ENCODE results near the gene MAGI2.

GRCh38 chr7:78752554-78752953 lies 700.9 kb downstream of the MAGI2 start:
- no peak for TF ChIP-seq CTCF (CRISPR knock-in tag; IDR thresholded peaks at IDR 0.05)
- TF ChIP-seq KDM5B (CRISPR knock-in tag; IDR thresholded peaks at IDR 0.05; ENCODE audit: borderline replicate concordance), result no peak
- no peak for TF ChIP-seq DPF2 (CRISPR knock-in tag; IDR thresholded peaks at IDR 0.05; ENCODE audit: borderline replicate concordance, low read depth)
- TF ChIP-seq MAX (IDR thresholded peaks at IDR 0.05), result no peak
